Measurements from ENCODE around the gene CBFB. TPM values are rescaled to one million over a fixed set of nuclear protein-coding genes. Genes with fewer than 3 reads are reported as not detected.

CBFB gene
- total RNA-seq, 1 donor from 2014 or later: 59.1 TPM

DNA sequence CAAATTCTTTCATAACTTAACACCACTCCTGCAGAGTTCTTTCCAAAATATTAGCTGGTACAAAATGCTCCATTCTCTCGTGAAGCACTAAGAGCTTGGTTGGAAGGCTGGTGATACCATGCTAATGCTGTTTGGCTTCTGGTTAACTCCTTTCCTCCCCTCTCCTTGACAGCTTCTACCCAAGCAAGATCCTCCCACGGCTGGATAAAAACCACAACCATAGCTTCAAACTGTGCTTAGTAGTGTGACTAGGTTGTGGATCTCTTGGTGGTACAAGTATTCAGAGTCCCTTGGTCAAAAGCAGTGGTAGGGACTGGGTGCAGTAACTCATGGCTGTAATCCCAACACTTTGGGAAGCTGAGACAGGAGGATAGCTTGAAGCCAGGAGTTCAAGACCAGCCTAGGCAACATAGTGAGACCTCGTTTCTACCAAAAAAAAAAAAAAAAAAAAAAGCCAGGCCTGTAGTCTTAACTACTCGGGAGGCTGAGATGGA, 83.0 kb downstream of the CBFB start:
- Histone ChIP-seq H3K4me1 (peaks cover 10 to 13% of the 10 kb centered on the region in 2 donors), H3K27me3 (no peaks in the 10 kb centered on the region), H3K27ac (no peak overlapping the region), H3K9me3 (no peaks in the 10 kb centered on the region), H3K36me3 (no peaks in the 10 kb centered on the region), H3K4me3 (no peak overlapping the region)
- intact Hi-C loops (cut with DNase I): no loop called here
- TF ChIP-seq, protein P1, sequence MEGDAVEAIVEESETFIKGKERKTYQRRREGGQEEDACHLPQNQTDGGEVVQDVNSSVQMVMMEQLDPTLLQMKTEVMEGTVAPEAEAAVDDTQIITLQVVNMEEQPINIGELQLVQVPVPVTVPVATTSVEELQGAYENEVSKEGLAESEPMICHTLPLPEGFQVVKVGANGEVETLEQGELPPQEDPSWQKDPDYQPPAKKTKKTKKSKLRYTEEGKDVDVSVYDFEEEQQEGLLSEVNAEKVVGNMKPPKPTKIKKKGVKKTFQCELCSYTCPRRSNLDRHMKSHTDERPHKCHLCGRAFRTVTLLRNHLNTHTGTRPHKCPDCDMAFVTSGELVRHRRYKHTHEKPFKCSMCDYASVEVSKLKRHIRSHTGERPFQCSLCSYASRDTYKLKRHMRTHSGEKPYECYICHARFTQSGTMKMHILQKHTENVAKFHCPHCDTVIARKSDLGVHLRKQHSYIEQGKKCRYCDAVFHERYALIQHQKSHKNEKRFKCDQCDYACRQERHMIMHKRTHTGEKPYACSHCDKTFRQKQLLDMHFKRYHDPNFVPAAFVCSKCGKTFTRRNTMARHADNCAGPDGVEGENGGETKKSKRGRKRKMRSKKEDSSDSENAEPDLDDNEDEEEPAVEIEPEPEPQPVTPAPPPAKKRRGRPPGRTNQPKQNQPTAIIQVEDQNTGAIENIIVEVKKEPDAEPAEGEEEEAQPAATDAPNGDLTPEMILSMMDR (IDR thresholded peaks at IDR 0.05): no peak
- no peak for DNase-seq (ENCODE audit: low spot score in 2 of 2)

DNA sequence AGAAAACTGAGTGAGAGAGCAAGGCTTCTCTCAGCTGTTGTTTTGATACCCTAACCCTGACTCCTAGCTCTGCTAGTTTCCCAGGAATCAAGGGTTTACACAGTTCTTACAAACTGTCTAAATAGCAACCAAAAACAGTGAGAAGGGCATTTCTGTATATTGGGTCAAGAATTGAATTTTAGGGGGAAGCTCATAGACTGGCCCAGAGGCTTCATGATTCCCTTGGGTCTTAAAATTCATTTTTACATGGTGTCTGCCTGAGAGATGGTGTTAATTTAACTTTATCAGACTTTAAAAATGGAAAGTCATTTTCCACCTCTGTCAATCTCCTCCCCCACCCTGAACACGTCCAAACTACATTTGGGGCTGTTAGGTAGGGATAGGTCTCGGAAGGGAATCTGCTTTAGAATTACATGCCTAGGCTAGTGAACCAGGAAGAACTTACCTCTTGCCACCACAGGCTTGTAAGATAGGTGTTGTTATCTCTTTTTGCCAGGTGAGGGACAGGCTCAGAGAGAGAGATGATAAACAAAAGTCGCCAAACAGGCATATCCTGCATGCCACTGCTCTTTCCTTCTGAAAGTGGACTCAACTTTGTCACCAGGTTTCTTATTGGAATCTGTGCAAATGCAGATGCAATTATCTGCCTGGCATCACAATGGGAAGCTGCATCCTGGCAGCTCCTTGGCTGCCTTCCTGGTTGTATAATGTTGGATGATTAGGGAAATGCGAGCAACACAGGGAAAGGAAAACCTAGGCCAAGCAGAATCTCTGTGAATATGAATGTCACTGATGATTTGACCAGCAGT, 83.8 kb downstream of the CBFB start:
- no peak overlapping the region for H3K27ac ChIP-seq
- DNase-seq (ENCODE audit: low spot score in 2 of 2): no peak
- TF ChIP-seq, protein P1 (IDR thresholded peaks at IDR 0.05): no peak
- no peaks in the 10 kb centered on the region for H3K36me3 ChIP-seq
- H3K9me3 ChIP-seq: no peaks in the 10 kb centered on the region
- peaks cover 10 to 13% of the 10 kb centered on the region in 2 donors for H3K4me1 ChIP-seq
- intact Hi-C loops (cut with DNase I): no loop called here
- no peak overlapping the region for H3K4me3 ChIP-seq
- no peaks in the 10 kb centered on the region for H3K27me3 ChIP-seq

DNA sequence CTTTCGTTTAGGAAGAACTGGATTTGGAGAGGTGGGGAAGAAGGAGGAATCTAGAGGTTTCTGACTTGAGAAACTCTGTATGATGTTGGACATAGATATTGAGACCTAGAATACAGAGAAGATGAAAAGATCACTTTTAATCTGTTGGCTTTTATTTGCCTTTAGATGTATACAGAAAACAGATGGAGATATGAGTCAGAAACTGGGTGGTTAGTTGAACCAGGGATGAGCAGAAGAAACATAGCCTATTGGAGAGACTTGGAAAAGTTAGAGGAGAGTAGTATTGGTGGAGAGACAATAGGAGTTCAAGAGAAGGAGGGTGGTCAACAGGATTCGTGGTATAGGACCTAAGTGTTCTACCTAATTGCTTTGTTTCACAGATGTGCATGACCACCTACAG, 85.8 kb downstream of the CBFB start:
- DNase-seq (ENCODE audit: low spot score in 2 of 2): no peak
- Histone ChIP-seq H3K4me1 (peaks cover 6 to 13% of the 10 kb centered on the region in 2 donors), H3K9me3 (no peaks in the 10 kb centered on the region), H3K27ac (no peak overlapping the region), H3K4me3 (no peak overlapping the region), H3K36me3 (no peaks in the 10 kb centered on the region), H3K27me3 (no peaks in the 10 kb centered on the region)
- intact Hi-C loops (cut with DNase I): no loop called here
- TF ChIP-seq, protein P1 (IDR thresholded peaks at IDR 0.05): no peak

DNA sequence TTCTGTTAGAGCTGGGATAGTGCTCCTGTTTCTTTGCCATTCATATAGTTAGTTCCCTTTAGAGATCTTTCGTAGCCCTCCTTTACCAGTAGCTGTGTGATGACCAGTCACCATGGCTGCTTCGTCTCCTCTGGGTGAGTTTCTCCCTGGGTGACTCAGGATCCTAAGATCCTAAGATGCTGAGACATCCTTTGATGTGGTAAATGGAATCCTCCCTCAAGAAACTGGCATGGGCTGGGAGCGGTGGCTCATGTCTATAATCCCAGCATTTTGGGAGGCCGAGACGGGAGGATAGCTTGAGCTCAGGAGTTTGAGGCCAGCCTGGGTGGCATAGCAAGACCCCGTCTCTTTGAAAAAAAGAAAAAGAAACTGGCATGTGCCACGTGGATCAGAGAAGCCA, 86.7 kb downstream of the CBFB start:
- Histone ChIP-seq H3K27ac (no peak overlapping the region), H3K9me3 (no peaks in the 10 kb centered on the region), H3K4me1 (peaks cover 2 to 8% of the 10 kb centered on the region in 2 donors), H3K27me3 (no peaks in the 10 kb centered on the region), H3K36me3 (peaks cover 0 to 7% of the 10 kb centered on the region in 2 donors), H3K4me3 (no peak overlapping the region)
- intact Hi-C loops (cut with DNase I): no loop called here
- DNase-seq (ENCODE audit: low spot score in 2 of 2): no peak
- TF ChIP-seq, protein P1 (IDR thresholded peaks at IDR 0.05): no peak

DNA sequence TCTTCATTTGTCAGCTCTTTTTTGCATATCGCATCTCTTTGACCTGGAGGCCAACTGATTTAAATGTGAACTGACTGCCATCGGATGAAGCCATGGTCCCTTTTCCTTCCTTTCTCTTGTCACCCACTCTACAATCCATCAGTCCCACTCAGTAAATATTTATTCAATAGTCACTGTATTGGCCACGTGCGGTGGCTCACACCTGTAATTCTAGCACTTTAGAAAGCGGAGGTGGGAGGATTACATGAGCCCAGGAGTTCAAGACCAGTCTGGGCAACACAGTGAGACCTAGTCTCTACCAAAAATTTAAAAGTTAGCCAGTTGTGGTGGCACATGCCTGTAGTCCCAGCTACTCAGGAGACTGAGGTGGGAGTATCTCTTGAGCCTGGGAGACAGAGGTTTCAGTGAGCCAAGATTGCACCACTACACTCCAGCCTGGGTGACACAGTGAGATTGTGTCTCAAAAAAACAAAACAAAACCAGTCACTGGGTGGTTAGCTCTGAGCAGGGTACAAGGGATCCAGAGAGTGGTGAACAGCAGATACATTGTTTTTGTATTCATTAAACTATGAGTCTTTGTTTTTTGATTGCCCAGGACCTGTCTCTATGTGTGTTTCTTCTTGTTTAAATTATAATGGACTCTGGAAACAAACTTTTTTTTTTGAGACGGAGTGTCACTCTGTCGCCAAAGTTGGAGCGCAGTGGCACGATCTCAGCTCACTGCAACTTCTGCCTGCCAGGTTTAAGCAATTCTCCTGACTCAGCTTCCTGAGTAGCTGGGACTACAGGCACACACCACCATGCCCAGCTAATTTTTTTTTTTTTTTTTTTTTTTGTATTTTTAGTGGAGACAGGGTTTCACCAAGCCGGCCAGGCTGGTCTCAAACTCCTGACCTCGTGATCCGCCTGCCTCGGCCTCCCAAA, 87.7 kb downstream of the CBFB start:
- intact Hi-C loops (cut with DNase I): no loop called here
- H3K36me3 ChIP-seq: peaks cover 3 to 13% of the 10 kb centered on the region in 2 donors
- H3K4me1 ChIP-seq: no peaks in the 10 kb centered on the region
- no peak for DNase-seq (ENCODE audit: low spot score in 2 of 2)
- H3K27me3 ChIP-seq: no peaks in the 10 kb centered on the region
- H3K27ac ChIP-seq: no peak overlapping the region
- no peaks in the 10 kb centered on the region for H3K9me3 ChIP-seq
- TF ChIP-seq, protein P1 (IDR thresholded peaks at IDR 0.05): no peak
- no peak overlapping the region for H3K4me3 ChIP-seq
